Uterus (tissue), 4 donors: Measurements from ENCODE around the gene RPS15. TPM values are rescaled to one million over a fixed set of nuclear protein-coding genes. Genes with fewer than 3 reads are reported as not detected.

Source experiments
- DNase-seq, 2 donors: peaks; one replicate each; pipeline ENCODE4 v3.0.0-alpha.2; 2019 to 2020
- H3K27ac ChIP-seq, 2 donors: fragments of 200-600 bp; sonication (generic); 1 replicate in 1 of 2; 2 replicates in 1 of 2; pipeline ENCODE4 v1.5.1; 2016 to 2018
- H3K27me3 ChIP-seq, 2 donors: fragments of 200-600 bp; sonication (generic); one replicate each; pipeline ENCODE4 v1.5.1; 2018 to 2019; ENCODE audit warnings: control low read depth in 1 of 2
- H3K36me3 ChIP-seq, 2 donors: fragments of 200-600 bp; sonication (generic); one replicate each; pipeline ENCODE4 v1.5.1; 2019; ENCODE audit warnings: control low read depth in 1 of 2
- H3K4me1 ChIP-seq, 2 donors: fragments of 200-600 bp; sonication (generic); one replicate each; pipeline ENCODE4 v1.5.1; 2018 to 2019; ENCODE audit warnings: control low read depth in 1 of 2
- H3K4me3 ChIP-seq, 2 donors: fragments of 200-600 bp; sonication (generic); 1 replicate in 1 of 2; 2 replicates in 1 of 2; pipeline ENCODE4 v1.5.1; 2018 to 2019; ENCODE audit warnings: mild to moderate bottlenecking in 1 of 2
- H3K9me3 ChIP-seq, 2 donors: fragments of 200-600 bp; sonication (generic); one replicate each; pipeline ENCODE4 v1.5.1; 2019; ENCODE audit warnings: control low read depth in 1 of 2
- CTCF ChIP-seq, 4 experiments: fragments of 200-600 bp in 2 of 4; fragments of 450-650 bp in 2 of 4; sonication (generic) in 2 of 4; IDR thresholded peaks; one replicate each; pipeline ENCODE4 v1.5.1; 2016 to 2019; ENCODE audit warnings: antibody characterized with exemption in 4 of 4, mild to moderate bottlenecking in 2 of 4, moderate library complexity in 1 of 4
- POLR2A ChIP-seq, 2 donors: fragments of 450-650 bp; IDR thresholded peaks; one replicate each; pipeline ENCODE4 v1.6.1; 2016; ENCODE audit warnings: antibody characterized with exemption in 2 of 2, mild to moderate bottlenecking in 1 of 2, moderate library complexity in 1 of 2
- intact Hi-C: fragments of 100-400 bp; cut with DNase I; formaldehyde crosslinking; loops from one replicate; pipeline ENCODE4 v1.15.1; 2023; ENCODE audit warnings: low total_unique reads
- total RNA-seq, 4 donors: library from RNA; depleted of rRNA in 3 of 4; stranded (reverse); fragments of >200 nt in 3 of 4; gene quantifications; one replicate each; pipeline versions ENCODE4 v1.1.0 to v1.2.4, GENCODE V29; 2014 to 2023
- donor health status: DM: yes; HTN: yes; CAD: no.

The RPS15 gene
- total RNA-seq, 4 donors from 2014 or later = 648 to 5,728 (median 1,854) TPM

GRCh38 chr19:1424192-1424955, 13.8 kb upstream of the RPS15 start:
- no peak for DNase-seq
- Histone ChIP-seq H3K4me1 (peaks cover 0 to 6% of the 10 kb centered on the region in 2 donors), H3K27me3 (no peaks in the 10 kb centered on the region), H3K9me3 (no peaks in the 10 kb centered on the region), H3K4me3 (no peak overlapping the region), H3K27ac (no peak overlapping the region), H3K36me3 (no peaks in the 10 kb centered on the region)
- intact Hi-C loops = no loop called here
- TF ChIP-seq CTCF (IDR thresholded peaks at IDR 0.05) (no peak), POLR2A (IDR thresholded peaks at IDR 0.05) (no peak)

GRCh38 chr19:1425102-1425837, 12.9 kb upstream of the RPS15 start:
- Histone ChIP-seq H3K9me3 (no peaks in the 10 kb centered on the region), H3K4me3 (no peak overlapping the region), H3K27me3 (no peaks in the 10 kb centered on the region), H3K27ac (no peak overlapping the region), H3K36me3 (no peaks in the 10 kb centered on the region), H3K4me1 (peaks cover 0 to 6% of the 10 kb centered on the region in 2 donors)
- intact Hi-C loops = no loop called here
- no peak for TF ChIP-seq POLR2A (IDR thresholded peaks at IDR 0.05)
- TF ChIP-seq CTCF (IDR thresholded peaks at IDR 0.05) = no peak
- no peak for DNase-seq

GRCh38 chr19:1425902-1426301, 12.3 kb upstream of the RPS15 start:
- intact Hi-C loops = no loop called here
- DNase-seq = no peak
- H3K4me3 ChIP-seq = no peak overlapping the region
- peaks cover 0 to 6% of the 10 kb centered on the region in 2 donors for H3K4me1 ChIP-seq
- H3K9me3 ChIP-seq = no peaks in the 10 kb centered on the region
- H3K27ac ChIP-seq = no peak overlapping the region
- H3K27me3 ChIP-seq = no peaks in the 10 kb centered on the region
- H3K36me3 ChIP-seq = no peaks in the 10 kb centered on the region
- TF ChIP-seq CTCF (IDR thresholded peaks at IDR 0.05) = no peak
- TF ChIP-seq POLR2A (IDR thresholded peaks at IDR 0.05) = no peak

- peaks cover 0 to 6% of the 10 kb centered on the region in 2 donors for H3K4me1 ChIP-seq
- no peak for DNase-seq
- intact Hi-C loops = no loop called here
- no peak overlapping the region for H3K4me3 ChIP-seq
- H3K36me3 ChIP-seq = no peaks in the 10 kb centered on the region
- TF ChIP-seq CTCF (IDR thresholded peaks at IDR 0.05) (no peak), POLR2A (IDR thresholded peaks at IDR 0.05) (no peak)
- H3K9me3 ChIP-seq = no peaks in the 10 kb centered on the region
- H3K27ac ChIP-seq = no peak overlapping the region
- no peaks in the 10 kb centered on the region for H3K27me3 ChIP-seq
These were observed 11.5 kb upstream of the RPS15 start for GRCh38 chr19:1426736-1427135.
